Lower leg skin (tissue), 3 donors: Measurements from ENCODE around the gene PACS1.

ENCODE experiments used
- POLR2A ChIP-seq, 2 donors: fragments of 450-650 bp; IDR thresholded peaks; one replicate each; pipeline ENCODE4 v1.6.1; 2016 to 2017; ENCODE audit warnings: antibody characterized with exemption in 2 of 2, mild to moderate bottlenecking in 1 of 2, moderate library complexity in 1 of 2
- TF ChIP-seq, protein P1 (sequence below), 3 donors: fragments of 450-650 bp; IDR thresholded peaks; one replicate each; pipeline ENCODE4 v1.5.1; 2016; ENCODE audit warnings: antibody characterized with exemption in 3 of 3, mild to moderate bottlenecking in 3 of 3, moderate library complexity in 2 of 3

- TF ChIP-seq, protein P1, sequence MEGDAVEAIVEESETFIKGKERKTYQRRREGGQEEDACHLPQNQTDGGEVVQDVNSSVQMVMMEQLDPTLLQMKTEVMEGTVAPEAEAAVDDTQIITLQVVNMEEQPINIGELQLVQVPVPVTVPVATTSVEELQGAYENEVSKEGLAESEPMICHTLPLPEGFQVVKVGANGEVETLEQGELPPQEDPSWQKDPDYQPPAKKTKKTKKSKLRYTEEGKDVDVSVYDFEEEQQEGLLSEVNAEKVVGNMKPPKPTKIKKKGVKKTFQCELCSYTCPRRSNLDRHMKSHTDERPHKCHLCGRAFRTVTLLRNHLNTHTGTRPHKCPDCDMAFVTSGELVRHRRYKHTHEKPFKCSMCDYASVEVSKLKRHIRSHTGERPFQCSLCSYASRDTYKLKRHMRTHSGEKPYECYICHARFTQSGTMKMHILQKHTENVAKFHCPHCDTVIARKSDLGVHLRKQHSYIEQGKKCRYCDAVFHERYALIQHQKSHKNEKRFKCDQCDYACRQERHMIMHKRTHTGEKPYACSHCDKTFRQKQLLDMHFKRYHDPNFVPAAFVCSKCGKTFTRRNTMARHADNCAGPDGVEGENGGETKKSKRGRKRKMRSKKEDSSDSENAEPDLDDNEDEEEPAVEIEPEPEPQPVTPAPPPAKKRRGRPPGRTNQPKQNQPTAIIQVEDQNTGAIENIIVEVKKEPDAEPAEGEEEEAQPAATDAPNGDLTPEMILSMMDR (IDR thresholded peaks at IDR 0.05): no peak
- TF ChIP-seq POLR2A (IDR thresholded peaks at IDR 0.05): no peak
Observed at GRCh38 chr11:66081505-66081904, 11.4 kb downstream of the PACS1 start.
